ENCODE measurements around the gene OASL.

- TF ChIP-seq CTCF (IDR thresholded peaks at IDR 0.05 in 4 of 5, conservative IDR thresholded peaks at IDR 0.05 in 1 of 5) (no peak), POLR2A (IDR thresholded peaks at IDR 0.05) (no peak)
Observed at GRCh38 chr12:121025442-121026226, 13.4 kb downstream of the OASL start.
